ENCODE data around the gene HLA-A. TPM values are rescaled to one million over a fixed set of nuclear protein-coding genes. Genes with fewer than 3 reads are reported as not detected.

Gene HLA-A
- not detected in 2 replicates for total RNA-seq (2011; cell fraction: chromatin; rRNA removed; ENCODE audit: low replicate concordance)
- not detected in 2 replicates for total RNA-seq (2011; cell fraction: nucleolus; rRNA removed)
- total RNA-seq (2011; cell fraction: nucleoplasm; rRNA removed) = not detected in 2 replicates
- total RNA-seq (2014; rRNA removed) = not detected in 2 replicates
- total RNA-seq (2014; rRNA removed; fragmentation: Illumina TruSeq; extraction: Trizol) = not detected in 2 replicates
- not detected in 2 replicates for total RNA-seq (2015; rRNA removed; fragmentation: Illumina TruSeq; extraction: Trizol)
- total RNA-seq (2021) = 3.3 and 4.5 TPM in 2 replicates
- polyA plus RNA-seq (2011; rRNA removed) = not detected in 2 replicates
- polyA plus RNA-seq (2011; cell fraction: cytosol; rRNA removed) = 0.04 and 0.09 TPM in 2 replicates
- polyA plus RNA-seq (2011; cell fraction: nucleus; rRNA removed) = not detected in 2 replicates
- 0.04 and 0.15 TPM in 2 replicates for polyA plus RNA-seq (2012)
- polyA plus RNA-seq (2014; fragmentation: Illumina TruSeq; extraction: Trizol) = not detected in 2 replicates
- not detected for polyA plus RNA-seq (2014; fragmentation: Nextera tagmentation; extraction: Ambion mirVana)
- 0.09 and 0.46 TPM in 2 replicates for polyA plus RNA-seq (2014; rRNA removed)
- polyA minus RNA-seq (2011; rRNA and poly(A)+ RNA removed) = 0.27 TPM in 1 of 2 replicates, not detected in the other
- polyA minus RNA-seq (2011; cell fraction: cytosol; rRNA and poly(A)+ RNA removed) = 3.5 and 8.9 TPM in 2 replicates
- polyA minus RNA-seq (2011; cell fraction: nucleus; rRNA and poly(A)+ RNA removed) = 0.78 and 1.1 TPM in 2 replicates
- Bru-seq, nascent RNA = percentile 28 among the genes with signal in this experiment
- BruChase-seq, experiment 1, labeled RNA remaining after a 2-hour chase = percentile 26 among the genes with signal in this experiment
- BruChase-seq, experiment 2, labeled RNA remaining after a 6-hour chase = percentile 33 among the genes with signal in this experiment
- long read RNA-seq, experiment 1 = 0 reads
- long read RNA-seq, experiment 2 = 0 reads
- long read RNA-seq, experiment 3 = 0 reads

GRCh38 chr6:29942275-29943052 lies at the start of gene HLA-A:
HLA-A (plus strand) TSS chr6:29942532; CDS start chr6:29942554, 22 bp downstream.
- Histone ChIP-seq H3K9ac (ENCODE audit: insufficient read depth in 1 of 2, low read depth in 2 of 2, low read length in 2 of 2) (no peak within 1 kb of the TSS), H3K9me1 (ENCODE audit: control insufficient read depth, insufficient read depth, low read length) (no peaks in the 10 kb centered on the region), H3K27me3 (ENCODE audit: control insufficient read depth in 2 of 2, insufficient read depth in 2 of 2, low read length in 2 of 2) (no peaks in the 10 kb centered on the region; a peak in 1 of 5 replicates), H2AFZ (ENCODE audit: low read depth, low read length) (no peak within 1 kb of the TSS), H3K4me3 (no peak within 1 kb of the TSS), H3K9me3 (replicated peaks; ENCODE audit: control insufficient read depth, insufficient read depth, low read depth, low read length) (no peaks in the 10 kb centered on the region), H3K36me3 (ENCODE audit: control insufficient read depth, insufficient read depth, low read length) (no peaks in the 10 kb centered on the region), H3K4me2 (ENCODE audit: insufficient read depth, low read length) (no peak within 1 kb of the TSS), H3K79me2 (ENCODE audit: control insufficient read depth, insufficient read depth, low read length) (no peaks in the 10 kb centered on the region), H3K4me1 (replicated peaks in 1 of 2; ENCODE audit: control insufficient read depth in 2 of 2, insufficient read depth in 2 of 2, low read length in 2 of 2) (peaks cover 0 to 7% of the 10 kb centered on the region in 2 experiments; a peak in 1 of 5 replicates), H3K27ac (ENCODE audit: extremely low read depth, low read depth, low read length) (no peak within 1 kb of the TSS), H4K20me1 (replicated peaks; ENCODE audit: control insufficient read depth, insufficient read depth, low read length) (no peaks in the 10 kb centered on the region)
- in situ Hi-C loops (cut with MboI) = no loop called here
- ChIA-PET POLR2A (interaction anchor here (1.4 kb wide), 1 partner anchor 13 kb away, joined by 4 read pairs; no protein-coding TSS in a partner anchor), CTCF (ENCODE audit: low intra/inter-chr PET ratio) (no interaction called here)
- FAIRE-seq (no peak), ATAC-seq (peak; percentile 56), DNase-seq (ENCODE audit: extremely low read depth in 1 of 4, low spot score in 3 of 4) (no peak)
- peak; percentile 57; the same call in 1 of the 2 replicates for TF ChIP-seq RFX5 (IDR thresholded peaks at IDR 0.05; ENCODE audit: low read depth, low read length)
- no peak for TF ChIP-seq ZNF583 (CRISPR knock-in tag; IDR thresholded peaks at IDR 0.05)
- no peak for TF ChIP-seq ZBTB43 (CRISPR knock-in tag; IDR thresholded peaks at IDR 0.05)
- intact Hi-C loops (cut with micrococcal nuclease) = loop anchor here (5.0 kb wide), 1 partner anchor 55 kb away; no protein-coding TSS in a partner anchor
- no TSS peak for BruUV-seq (replicated peaks)
- 53% methylated on average over 54 of the region's 68 CpGs for WGBS (ENCODE audit: insufficient coverage, low coverage, missing lambda C conversion rate)
